GM19035 (cell line): ENCODE data around the gene FMN2.

Experiments used
- ATAC-seq: cut with Tn5 transposase; IDR thresholded peaks from one replicate; pipeline ENCODE4 v1.9.1; 2021; ENCODE audit not compliant: unreplicated experiment

Gene FMN2

GRCh38 chr1:240350910-240351331 lies 259.2 kb downstream of the FMN2 start:
- ATAC-seq, result no peak

- no peak for ATAC-seq
Measured at GRCh38 chr1:240351690-240352089, 260.0 kb downstream of the FMN2 start.

- ATAC-seq, result no peak
Measured at GRCh38 chr1:240352769-240353168, 261.1 kb downstream of the FMN2 start.

- ATAC-seq, result no peak
Measured at GRCh38 chr1:240356568-240356967, 264.9 kb downstream of the FMN2 start.

- no peak for ATAC-seq
Measured at GRCh38 chr1:240362046-240362445, 270.4 kb downstream of the FMN2 start.

GRCh38 chr1:240362826-240363225 lies 271.1 kb downstream of the FMN2 start:
- no peak for ATAC-seq

GRCh38 chr1:240363315-240363714 lies 271.6 kb downstream of the FMN2 start:
- ATAC-seq, result no peak

GRCh38 chr1:240363914-240364313 lies 272.2 kb downstream of the FMN2 start:
- no peak for ATAC-seq

GRCh38 chr1:240366636-240367035 lies 275.0 kb downstream of the FMN2 start:
- ATAC-seq, result no peak

GRCh38 chr1:240385551-240385950 lies 293.9 kb downstream of the FMN2 start:
- ATAC-seq, result no peak

GRCh38 chr1:240385985-240386978 lies 294.6 kb downstream of the FMN2 start:
- ATAC-seq, result no peak

- ATAC-seq, result no peak
Measured at GRCh38 chr1:240387051-240387450, 295.4 kb downstream of the FMN2 start.

GRCh38 chr1:240391660-240392260 lies 300.1 kb downstream of the FMN2 start:
- ATAC-seq, result no peak

- no peak for ATAC-seq
Measured at GRCh38 chr1:240394353-240394752, 302.7 kb downstream of the FMN2 start.

- ATAC-seq, result no peak
Measured at GRCh38 chr1:240395336-240395735, 303.7 kb downstream of the FMN2 start.

- no peak for ATAC-seq
Measured at GRCh38 chr1:240399381-240399780, 307.7 kb downstream of the FMN2 start.

GRCh38 chr1:240401731-240402130 lies 310.0 kb downstream of the FMN2 start:
- ATAC-seq, result no peak

- no peak for ATAC-seq
Measured at GRCh38 chr1:240402326-240402725, 310.6 kb downstream of the FMN2 start.

GRCh38 chr1:240404286-240404685 lies 312.6 kb downstream of the FMN2 start:
- no peak for ATAC-seq

- no peak for ATAC-seq
Measured at GRCh38 chr1:240405751-240406150, 314.1 kb downstream of the FMN2 start.

- no peak for ATAC-seq
Measured at GRCh38 chr1:240407407-240407806, 315.7 kb downstream of the FMN2 start.

GRCh38 chr1:240409615-240410014 lies 317.9 kb downstream of the FMN2 start:
- ATAC-seq, result no peak
